HG03045 (cell line): ENCODE measurements around the gene MACROD2.

Experiments
- ATAC-seq: cut with Tn5 transposase; IDR thresholded peaks from one replicate; pipeline ENCODE4 v1.9.1; 2021; ENCODE audit warnings: mild to moderate bottlenecking, moderate library complexity; ENCODE audit not compliant: unreplicated experiment

Gene MACROD2

GRCh38 chr20:15571056-15571455, 1575.7 kb downstream of the MACROD2 start:
- ATAC-seq: no peak

DNA sequence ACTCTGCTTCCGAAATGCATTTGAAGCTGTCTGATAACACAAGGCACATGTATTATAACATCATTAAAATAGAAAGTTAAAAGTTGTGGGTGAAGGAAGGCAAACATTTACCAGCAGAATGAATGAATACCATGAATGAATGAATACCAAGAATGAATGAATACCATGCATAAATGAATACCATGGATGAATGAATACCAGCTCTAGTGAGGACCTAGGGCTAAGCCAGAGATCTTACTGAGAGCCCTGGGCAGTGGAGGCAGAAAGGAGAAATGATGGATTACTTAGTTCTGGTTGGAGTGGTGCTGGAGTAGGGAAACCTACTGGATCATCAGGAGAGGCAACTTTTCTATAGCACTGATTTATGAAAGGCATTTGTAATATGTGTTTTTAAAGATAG, 1579.9 kb downstream of the MACROD2 start:
- no peak for ATAC-seq

DNA sequence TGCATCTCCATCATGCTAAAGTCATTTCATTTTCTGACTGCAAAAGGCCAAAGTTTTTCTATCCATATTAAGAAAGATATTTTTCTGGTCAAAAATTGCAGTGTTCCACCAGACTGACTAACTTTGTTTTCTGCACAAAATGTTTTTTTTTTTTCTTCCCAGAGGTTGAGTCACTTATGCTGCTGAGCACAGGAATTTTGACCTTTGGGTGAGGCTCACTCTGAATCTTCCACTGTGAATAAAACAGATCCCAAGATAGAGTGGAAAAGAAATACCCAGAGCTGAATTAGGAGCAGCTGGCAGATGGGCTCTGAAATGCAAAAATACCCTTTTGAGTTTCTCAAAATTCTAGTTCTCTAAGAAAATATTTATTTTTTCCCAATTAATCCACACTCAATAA, 1581.1 kb downstream of the MACROD2 start:
- no peak for ATAC-seq

GRCh38 chr20:15578113-15578512, 1582.8 kb downstream of the MACROD2 start:
- no peak for ATAC-seq

GRCh38 chr20:15579688-15580087, 1584.4 kb downstream of the MACROD2 start:
- no peak for ATAC-seq

DNA sequence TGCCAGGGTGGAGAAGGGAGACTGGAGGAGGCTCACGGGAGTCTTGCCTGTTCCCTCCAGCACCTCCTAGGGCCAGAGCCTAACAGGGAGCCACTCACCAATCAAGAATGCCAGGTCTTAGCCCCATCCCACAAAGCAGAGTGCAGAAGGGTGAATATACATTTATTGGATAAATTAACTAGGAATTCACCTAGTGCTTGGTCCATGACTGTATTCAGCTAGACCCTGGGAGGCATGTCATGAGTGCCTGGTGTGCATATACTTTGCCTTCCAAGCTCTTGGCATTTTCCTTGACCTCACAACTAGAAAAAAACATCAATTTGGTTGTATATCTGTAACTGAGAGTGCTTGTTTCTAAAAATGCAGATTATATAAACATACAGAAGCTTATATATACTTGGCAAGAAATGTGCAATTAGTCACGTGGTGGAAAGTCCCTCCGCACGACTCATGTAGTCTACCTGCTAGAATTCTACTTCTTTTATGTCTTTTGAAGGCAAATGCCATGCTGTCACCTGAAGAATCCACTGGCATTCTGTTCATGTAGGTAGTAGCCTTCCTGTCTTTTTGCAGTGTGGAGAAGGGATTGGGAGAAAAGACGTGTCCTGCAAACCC, 1586.9 kb downstream of the MACROD2 start:
- no peak for ATAC-seq

- no peak for ATAC-seq
Measured at GRCh38 chr20:15584507-15584906, 1589.2 kb downstream of the MACROD2 start.

GRCh38 chr20:15593081-15593480, 1597.8 kb downstream of the MACROD2 start:
- ATAC-seq: no peak

DNA sequence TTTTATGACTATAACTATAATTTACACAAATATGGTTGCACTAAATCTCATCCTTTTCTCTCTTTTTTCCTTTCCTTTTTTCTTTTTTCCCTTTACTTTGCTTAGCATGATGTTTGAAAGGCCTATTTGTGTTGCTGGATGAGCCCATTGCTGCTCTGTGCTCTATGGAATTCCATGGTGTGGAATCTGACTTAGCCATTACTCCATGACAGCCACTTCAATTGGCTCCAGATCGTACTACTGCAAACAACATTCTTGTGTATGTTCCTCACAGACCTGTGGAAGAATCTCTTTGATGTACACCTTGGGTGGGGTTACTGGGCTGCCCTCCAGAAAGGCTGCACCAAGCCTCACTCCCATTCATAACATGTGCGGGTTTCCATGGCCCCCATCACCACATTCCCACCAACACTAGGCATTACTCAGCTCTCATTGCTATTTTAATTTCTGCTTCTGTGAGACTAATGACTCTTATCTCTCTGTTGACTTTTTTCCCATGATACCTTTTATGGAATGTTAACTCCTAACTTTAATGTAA, 1598.9 kb downstream of the MACROD2 start:
- no peak for ATAC-seq

DNA sequence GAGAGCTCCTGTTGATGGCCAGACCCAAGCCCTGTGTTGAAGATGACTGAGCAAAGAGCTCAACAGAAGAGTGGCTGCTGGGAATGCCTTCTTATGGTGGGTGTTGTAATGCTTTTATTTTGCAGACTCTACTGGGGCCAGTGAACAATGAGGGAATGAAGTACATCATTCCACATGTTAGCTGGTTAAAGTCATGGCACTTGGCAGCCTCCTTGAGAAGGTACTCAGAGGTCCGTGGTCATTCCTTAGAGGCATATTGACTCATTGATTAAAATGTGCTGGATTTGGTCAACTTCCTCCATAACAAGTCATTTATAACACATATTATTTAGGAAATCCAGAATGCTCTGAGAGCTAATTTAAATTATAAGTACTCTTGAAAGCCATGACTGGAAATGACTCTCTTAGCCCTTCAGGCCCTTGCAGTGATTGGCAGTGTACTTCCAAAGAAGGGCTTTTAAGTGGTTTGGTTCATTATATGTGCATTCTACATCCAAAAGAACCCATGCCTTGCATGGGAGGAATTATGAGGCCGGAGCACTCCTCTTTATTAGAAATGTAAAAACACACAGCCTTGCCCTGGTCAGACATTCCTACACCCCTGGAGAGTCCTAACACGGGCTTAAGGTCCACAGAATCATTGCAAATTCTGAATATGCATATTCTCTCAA, 1601.0 kb downstream of the MACROD2 start:
- no peak for ATAC-seq

GRCh38 chr20:15597306-15597705, 1602.0 kb downstream of the MACROD2 start:
- no peak for ATAC-seq

DNA sequence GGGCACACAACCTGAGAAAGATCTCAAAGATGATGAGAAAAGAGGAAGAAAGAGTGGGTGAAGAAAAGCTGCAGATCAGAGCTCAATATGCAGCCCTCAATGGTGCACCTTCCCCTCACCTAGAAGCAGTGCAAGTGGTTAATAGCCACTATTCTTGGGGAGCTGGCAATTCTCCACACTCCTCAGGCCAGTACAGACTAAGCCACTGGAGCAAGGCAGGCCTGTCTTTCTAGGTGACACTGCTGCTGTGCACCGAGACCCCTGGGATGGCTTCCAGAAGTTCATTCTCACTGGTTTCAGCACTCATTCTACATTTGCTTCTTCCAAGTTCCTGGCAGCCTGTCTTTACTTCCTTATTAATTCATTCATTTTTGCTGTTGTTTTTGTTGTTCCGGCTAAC, 1604.6 kb downstream of the MACROD2 start:
- no peak for ATAC-seq

DNA sequence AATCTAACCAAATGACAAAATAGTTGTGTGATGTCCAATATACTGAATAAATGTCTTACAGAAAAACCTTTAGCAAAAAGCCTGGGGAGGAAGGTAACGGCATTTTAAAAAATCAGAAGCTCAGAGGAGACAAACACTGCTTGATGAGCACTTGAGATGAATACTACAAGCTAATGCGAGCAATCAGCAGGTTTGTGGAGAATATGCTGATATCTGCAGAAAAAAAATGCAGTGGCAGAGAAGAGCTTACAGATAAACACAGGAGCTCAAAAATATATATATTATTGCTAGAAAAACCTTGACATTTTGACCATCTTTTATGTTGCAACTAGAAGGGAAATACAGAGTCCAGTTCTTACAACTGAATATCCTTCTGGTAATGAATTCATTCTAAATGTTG, 1605.2 kb downstream of the MACROD2 start:
- ATAC-seq: no peak

DNA sequence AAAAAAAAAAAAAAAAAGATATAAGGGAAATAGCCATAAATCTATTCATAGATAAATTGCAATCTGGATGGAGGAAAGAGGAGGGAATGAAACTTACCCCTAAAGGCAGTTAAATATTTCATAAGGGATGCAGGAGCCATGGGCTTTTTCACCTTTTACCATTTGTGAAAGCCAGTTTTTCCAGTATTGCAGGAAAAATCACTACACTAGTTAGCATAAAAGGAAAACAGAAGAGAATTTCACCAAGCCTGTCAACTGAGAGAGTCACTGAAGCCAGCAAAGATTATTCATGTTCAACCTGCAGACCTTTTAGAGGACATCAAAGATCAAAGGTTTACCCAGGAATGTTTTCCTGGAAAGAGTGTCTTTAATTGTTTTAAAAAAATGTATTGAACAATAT, 1608.2 kb downstream of the MACROD2 start:
- no peak for ATAC-seq

DNA sequence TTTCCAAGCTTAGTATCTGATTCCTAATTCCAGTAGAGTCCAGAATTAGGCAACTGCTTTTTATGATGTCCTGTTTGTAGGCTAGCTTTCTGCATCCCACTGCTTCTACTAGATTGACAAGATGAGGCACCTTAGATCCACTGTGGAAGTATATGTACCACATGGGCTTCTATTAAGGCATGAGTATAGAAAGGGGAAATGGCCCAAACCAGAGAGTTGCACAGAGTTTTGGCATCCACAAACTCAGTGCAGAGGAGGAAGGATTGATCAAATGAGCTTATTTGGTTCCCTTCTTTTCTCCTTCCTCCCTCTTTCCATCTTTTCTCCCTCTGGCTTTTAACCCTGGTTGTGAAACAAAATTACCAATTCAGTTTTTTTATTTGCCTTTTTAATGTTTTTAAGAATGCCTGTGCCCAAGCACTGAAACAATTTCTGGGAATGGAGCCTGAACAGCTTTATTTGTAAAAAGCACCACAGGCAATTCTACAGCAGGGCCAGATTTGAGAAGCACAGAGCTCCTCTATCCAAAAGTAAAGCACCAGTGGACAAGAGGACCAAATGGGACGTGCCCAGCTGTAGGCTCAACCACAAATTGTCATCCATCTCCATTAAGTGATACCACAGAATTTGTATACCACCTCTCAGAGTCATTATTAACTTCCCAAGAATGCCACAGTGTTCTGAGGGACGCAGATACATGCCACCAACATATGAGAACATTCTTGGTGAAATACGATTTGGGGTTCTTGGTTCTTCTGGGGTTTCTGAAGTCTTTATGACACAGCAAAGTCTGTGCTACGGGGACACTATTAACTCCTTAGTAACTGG, 1608.9 kb downstream of the MACROD2 start:
- ATAC-seq: no peak

DNA sequence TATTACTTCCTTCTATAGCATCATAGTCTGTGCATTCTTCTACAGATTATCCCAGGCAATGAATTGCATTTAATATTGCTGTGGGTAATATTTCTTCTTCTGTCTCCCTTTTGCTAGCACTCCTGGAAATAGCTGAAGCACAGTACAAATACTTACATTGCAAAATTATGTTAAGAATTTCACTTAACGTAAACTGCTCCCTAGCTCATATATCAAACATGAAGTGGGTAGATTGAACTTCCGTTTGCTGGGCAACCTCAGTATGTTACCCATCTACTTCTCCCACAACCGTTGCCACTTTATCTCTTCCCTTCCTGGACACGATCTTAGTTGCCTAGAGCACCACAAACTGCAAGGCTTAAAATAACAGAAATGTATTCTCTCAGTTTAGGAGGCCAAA, 1614.6 kb downstream of the MACROD2 start:
- no peak for ATAC-seq

DNA sequence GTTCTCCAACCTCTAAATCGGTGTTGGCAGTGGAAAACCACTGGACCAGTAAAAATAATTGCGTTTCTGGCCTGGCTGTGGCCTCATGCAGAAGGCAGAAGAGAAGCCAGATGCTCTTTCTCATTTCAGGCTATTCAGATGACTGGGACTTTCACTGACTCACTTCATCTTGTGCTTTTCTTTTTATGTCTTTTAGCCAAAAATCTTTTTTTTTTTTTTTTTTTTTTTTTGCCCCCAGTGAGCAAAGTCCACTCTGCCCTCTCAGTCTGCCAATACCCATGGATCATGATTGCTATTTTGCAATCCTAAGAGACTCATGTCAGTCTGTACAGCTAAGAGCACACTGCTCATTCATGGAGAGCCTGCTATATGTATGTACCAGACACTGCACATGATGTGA, 1615.5 kb downstream of the MACROD2 start:
- ATAC-seq: no peak

GRCh38 chr20:15611541-15611940, 1616.2 kb downstream of the MACROD2 start:
- ATAC-seq: no peak

- no peak for ATAC-seq
Measured at GRCh38 chr20:15612198-15612597, 1616.9 kb downstream of the MACROD2 start.

GRCh38 chr20:15612769-15613168, 1617.5 kb downstream of the MACROD2 start:
- no peak for ATAC-seq

- no peak for ATAC-seq
Measured at GRCh38 chr20:15613530-15613929, 1618.2 kb downstream of the MACROD2 start.

GRCh38 chr20:15616626-15617025, 1621.3 kb downstream of the MACROD2 start:
- ATAC-seq: no peak
